ENCODE results near the gene FXYD3. TPM values are rescaled to one million over a fixed set of nuclear protein-coding genes. Genes with fewer than 3 reads are reported as not detected.
"Not testable (repeated sequence)": the region's sequence is repeated elsewhere in the genome, so short reads cannot be mapped to it uniquely, and the experiment has no call there.

FXYD3 gene
- total RNA-seq, 4 donors from 2014 or later = 0.26 to 13.4 TPM; not detected in 2

DNA sequence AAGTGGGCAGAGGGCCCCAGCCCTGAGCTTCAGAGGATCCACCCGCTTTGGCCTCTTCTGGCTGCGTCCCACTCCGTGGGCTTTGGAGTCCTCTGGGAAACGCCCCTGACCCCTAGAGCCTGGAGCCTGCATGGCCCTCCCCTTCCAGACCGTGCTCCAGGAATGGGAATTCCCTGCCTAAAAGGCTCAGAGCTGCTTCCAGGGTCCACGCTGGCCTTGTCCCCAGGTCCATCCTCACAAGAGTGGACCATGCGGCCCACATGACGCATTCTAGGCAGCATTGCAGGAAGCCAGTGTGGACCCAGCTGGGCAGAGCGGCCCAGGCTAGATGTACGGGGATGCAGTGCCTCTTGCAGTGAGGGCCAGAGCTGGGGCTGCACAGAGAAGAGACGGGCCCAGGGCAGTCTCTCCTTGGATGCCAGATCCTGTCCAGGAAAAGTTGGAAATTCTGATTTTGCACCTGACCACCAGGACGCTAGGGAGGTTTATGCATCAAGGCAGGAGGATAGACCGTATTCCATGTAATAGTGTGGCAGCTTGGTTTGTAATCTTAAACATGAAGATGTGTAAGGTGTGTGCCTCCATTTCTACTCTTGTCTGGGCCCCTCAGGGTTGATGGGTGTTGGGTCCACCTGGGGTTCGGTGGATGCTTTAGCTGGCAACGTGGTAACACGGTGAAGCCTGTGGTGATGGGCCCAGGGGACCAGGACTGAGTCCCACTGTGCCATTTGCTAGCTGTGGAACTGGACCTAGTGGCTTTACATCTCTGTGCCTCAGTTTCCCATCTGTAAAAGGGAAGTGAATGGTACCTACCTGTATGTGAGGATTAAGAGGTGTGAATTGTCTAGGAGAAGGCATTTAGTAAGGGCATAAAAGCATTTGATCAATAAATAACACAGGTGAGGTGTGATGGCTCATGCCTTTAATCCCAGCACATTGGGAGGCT, 14.8 kb upstream of the FXYD3 start:
- ATAC-seq (no peak), DNase-seq (no peak)
- H3K27ac ChIP-seq = no peak overlapping the region
- H3K27me3 ChIP-seq = no peaks in the 10 kb centered on the region
- intact Hi-C loops (cut with DNase I; ENCODE audit: low total_unique reads) (no loop called here), in situ Hi-C loops (cut with MboI; ENCODE audit: low sequenced_read_pairs in 4 of 4) (no loop called here)
- H3K36me3 ChIP-seq = no peaks in the 10 kb centered on the region
- H3K4me3 ChIP-seq = no peak overlapping the region
- TF ChIP-seq POLR2A (IDR thresholded peaks at IDR 0.05) = no peak
- TF ChIP-seq, protein P1, sequence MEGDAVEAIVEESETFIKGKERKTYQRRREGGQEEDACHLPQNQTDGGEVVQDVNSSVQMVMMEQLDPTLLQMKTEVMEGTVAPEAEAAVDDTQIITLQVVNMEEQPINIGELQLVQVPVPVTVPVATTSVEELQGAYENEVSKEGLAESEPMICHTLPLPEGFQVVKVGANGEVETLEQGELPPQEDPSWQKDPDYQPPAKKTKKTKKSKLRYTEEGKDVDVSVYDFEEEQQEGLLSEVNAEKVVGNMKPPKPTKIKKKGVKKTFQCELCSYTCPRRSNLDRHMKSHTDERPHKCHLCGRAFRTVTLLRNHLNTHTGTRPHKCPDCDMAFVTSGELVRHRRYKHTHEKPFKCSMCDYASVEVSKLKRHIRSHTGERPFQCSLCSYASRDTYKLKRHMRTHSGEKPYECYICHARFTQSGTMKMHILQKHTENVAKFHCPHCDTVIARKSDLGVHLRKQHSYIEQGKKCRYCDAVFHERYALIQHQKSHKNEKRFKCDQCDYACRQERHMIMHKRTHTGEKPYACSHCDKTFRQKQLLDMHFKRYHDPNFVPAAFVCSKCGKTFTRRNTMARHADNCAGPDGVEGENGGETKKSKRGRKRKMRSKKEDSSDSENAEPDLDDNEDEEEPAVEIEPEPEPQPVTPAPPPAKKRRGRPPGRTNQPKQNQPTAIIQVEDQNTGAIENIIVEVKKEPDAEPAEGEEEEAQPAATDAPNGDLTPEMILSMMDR (IDR thresholded peaks at IDR 0.05 in 4 of 5, conservative IDR thresholded peaks at IDR 0.05 in 1 of 5) = no peak
- no peaks in the 10 kb centered on the region for H3K4me1 ChIP-seq
- H3K9me3 ChIP-seq = no peaks in the 10 kb centered on the region

DNA sequence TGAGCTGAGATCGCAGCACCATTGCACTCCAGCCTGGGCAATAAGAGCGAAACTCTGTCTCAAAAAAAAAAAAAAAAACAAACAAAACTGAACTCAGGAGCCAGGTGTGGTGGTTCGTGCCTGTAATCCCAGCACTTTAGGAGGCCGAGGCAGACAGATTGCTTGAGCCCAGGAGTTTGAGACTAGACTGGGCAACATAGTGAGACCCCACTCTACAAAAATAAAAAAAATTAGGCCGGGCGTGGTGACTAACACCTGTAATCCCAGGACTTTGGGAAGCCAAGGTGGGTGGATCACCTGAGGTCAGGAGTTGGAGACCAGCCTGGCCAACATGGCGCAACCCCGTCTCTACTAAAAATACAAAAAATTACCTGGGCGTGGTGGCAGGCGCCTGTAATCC, 13.7 kb upstream of the FXYD3 start:
- in situ Hi-C loops (cut with MboI; ENCODE audit: low sequenced_read_pairs in 4 of 4); H3K36me3 ChIP-seq; H3K4me3 ChIP-seq; DNase-seq; ATAC-seq; H3K27ac ChIP-seq; H3K9me3 ChIP-seq; H3K4me1 ChIP-seq; H3K27me3 ChIP-seq; intact Hi-C loops (cut with DNase I; ENCODE audit: low total_unique reads): not testable (repeated sequence)

DNA sequence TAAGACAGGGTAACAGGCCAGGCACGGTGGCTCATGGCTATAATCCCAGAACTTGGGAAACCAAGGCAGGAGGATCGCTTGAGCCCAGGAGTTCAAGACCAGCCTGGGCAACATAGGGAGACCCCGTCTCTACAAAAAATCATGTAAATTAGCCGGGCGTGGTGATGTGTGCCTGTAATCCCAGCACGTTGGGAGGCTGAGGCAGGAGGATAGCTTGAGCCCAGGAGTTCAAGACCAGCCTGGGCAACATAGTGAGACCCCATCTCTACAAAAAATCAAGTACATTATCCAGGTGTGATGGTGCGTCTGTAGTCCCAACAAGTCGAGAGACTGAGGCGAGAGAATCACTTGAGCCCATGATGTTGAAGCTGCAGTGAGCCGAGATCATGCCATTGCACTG, 12.0 kb upstream of the FXYD3 start:
- H3K27me3 ChIP-seq; H3K9me3 ChIP-seq; ATAC-seq; H3K4me3 ChIP-seq; in situ Hi-C loops (cut with MboI; ENCODE audit: low sequenced_read_pairs in 4 of 4); intact Hi-C loops (cut with DNase I; ENCODE audit: low total_unique reads); H3K36me3 ChIP-seq; H3K27ac ChIP-seq; DNase-seq; H3K4me1 ChIP-seq: not testable (repeated sequence)

- Histone ChIP-seq H3K9me3 (no peaks in the 10 kb centered on the region), H3K27me3 (no peaks in the 10 kb centered on the region), H3K27ac (no peak overlapping the region), H3K4me3 (no peak overlapping the region), H3K4me1 (peaks cover 6 to 10% of the 10 kb centered on the region in 2 donors), H3K36me3 (no peaks in the 10 kb centered on the region)
- ATAC-seq = no peak
- intact Hi-C loops (cut with DNase I; ENCODE audit: low total_unique reads) (no loop called here), in situ Hi-C loops (cut with MboI; ENCODE audit: low sequenced_read_pairs in 4 of 4) (no loop called here)
- DNase-seq = no peak
- no peak for TF ChIP-seq POLR2A (IDR thresholded peaks at IDR 0.05)
- TF ChIP-seq, protein P1 (IDR thresholded peaks at IDR 0.05 in 4 of 5, conservative IDR thresholded peaks at IDR 0.05 in 1 of 5) = no peak
These were observed 11.3 kb upstream of the FXYD3 start for GRCh38 chr19:35104361-35104760.

GRCh38 chr19:35105047-35105410, 10.6 kb upstream of the FXYD3 start:
- Histone ChIP-seq H3K4me3 (no peak overlapping the region), H3K27me3 (no peaks in the 10 kb centered on the region), H3K9me3 (no peaks in the 10 kb centered on the region), H3K27ac (no peak overlapping the region), H3K4me1 (peaks cover 6 to 16% of the 10 kb centered on the region in 2 donors), H3K36me3 (no peaks in the 10 kb centered on the region)
- TF ChIP-seq, protein P1 (IDR thresholded peaks at IDR 0.05 in 4 of 5, conservative IDR thresholded peaks at IDR 0.05 in 1 of 5) = no peak
- TF ChIP-seq POLR2A (IDR thresholded peaks at IDR 0.05) = no peak
- intact Hi-C loops (cut with DNase I; ENCODE audit: low total_unique reads) = no loop called here
- in situ Hi-C loops (cut with MboI; ENCODE audit: low sequenced_read_pairs in 4 of 4) = no loop called here
- DNase-seq = no peak
- no peak for ATAC-seq

Measured in gastrocnemius medialis (tissue), 4 donors.